BE2C (cell line): ENCODE measurements around the gene TWF2.
A peak's percentile ranks its signal among the peaks of the same experiment; 100 is the strongest.

ENCODE experiments used
- DNase-seq: peaks from one replicate; pipeline ENCODE4 v3.0.0-alpha.2; 2020
- H3K27me3 ChIP-seq: fragments of 250-450 bp; sonication (Bioruptor Pico); 2 replicates; pipeline ENCODE4 v1.5.1; 2020; ENCODE audit warnings: mild to moderate bottlenecking
- H3K36me3 ChIP-seq: fragments of 250-450 bp; sonication (Bioruptor Pico); 2 replicates; pipeline ENCODE4 v1.5.1; 2020; ENCODE audit warnings: mild to moderate bottlenecking
- H3K4me1 ChIP-seq: fragments of 250-450 bp; sonication (Bioruptor Pico); 2 replicates; pipeline ENCODE4 v1.5.1; 2020
- H3K4me3 ChIP-seq: 2 replicates; pipeline ENCODE4 v1.5.1; 2011; ENCODE audit warnings: low read depth, low read length
- H3K9me3 ChIP-seq: fragments of 250-450 bp; sonication (Bioruptor Pico); 2 replicates; pipeline ENCODE4 v1.5.1; 2020
- CTCF ChIP-seq: IDR thresholded peaks from 2 replicates; pipeline ENCODE4 v1.5.1; 2012; ENCODE audit warnings: mild to moderate bottlenecking, low read depth, low read length

TWF2 gene

GRCh38 chr3:52195291-52195597 lies 43.7 kb downstream of the TWF2 start:
- no peak overlapping the region for H3K4me3 ChIP-seq
- no peak for TF ChIP-seq CTCF
- no peak for DNase-seq
- H3K36me3 ChIP-seq: peaks cover 4% of the 10 kb centered on the region; the same call in 1 of the 2 replicates
- H3K9me3 ChIP-seq: no peaks in the 10 kb centered on the region
- peaks cover 6% of the 10 kb centered on the region; the same call in 1 of the 2 replicates for H3K4me1 ChIP-seq
- no peaks in the 10 kb centered on the region for H3K27me3 ChIP-seq

GRCh38 chr3:52194485-52195290 lies 44.3 kb downstream of the TWF2 start:
- no peaks in the 10 kb centered on the region for H3K9me3 ChIP-seq
- H3K36me3 ChIP-seq: peaks cover 4% of the 10 kb centered on the region; the same call in 1 of the 2 replicates
- H3K4me1 ChIP-seq: peaks cover 6% of the 10 kb centered on the region; the same call in 1 of the 2 replicates
- no peak for TF ChIP-seq CTCF
- no peaks in the 10 kb centered on the region for H3K27me3 ChIP-seq
- no peak for DNase-seq
- H3K4me3 ChIP-seq: no peak overlapping the region

- Histone ChIP-seq H3K9me3 (no peaks in the 10 kb centered on the region), H3K4me1 (peaks cover 6% of the 10 kb centered on the region; the same call in 1 of the 2 replicates), H3K27me3 (no peaks in the 10 kb centered on the region), H3K36me3 (no peaks in the 10 kb centered on the region), H3K4me3 (no peak overlapping the region)
- peak; percentile 19 for DNase-seq
- no peak for TF ChIP-seq CTCF
These were observed 45.9 kb downstream of the TWF2 start for GRCh38 chr3:52193065-52193464.

- H3K9me3 ChIP-seq: no peaks in the 10 kb centered on the region
- H3K27me3 ChIP-seq: no peaks in the 10 kb centered on the region
- no peaks in the 10 kb centered on the region for H3K4me1 ChIP-seq
- H3K36me3 ChIP-seq: no peaks in the 10 kb centered on the region
- H3K4me3 ChIP-seq: no peak overlapping the region
- no peak for TF ChIP-seq CTCF
- DNase-seq: no peak
These were observed 47.3 kb downstream of the TWF2 start for GRCh38 chr3:52191663-52192062.

- no peak overlapping the region for H3K4me3 ChIP-seq
- H3K4me1 ChIP-seq: no peaks in the 10 kb centered on the region
- H3K36me3 ChIP-seq: no peaks in the 10 kb centered on the region
- no peaks in the 10 kb centered on the region for H3K27me3 ChIP-seq
- DNase-seq: no peak
- H3K9me3 ChIP-seq: no peaks in the 10 kb centered on the region
- no peak for TF ChIP-seq CTCF
These were observed 48.5 kb downstream of the TWF2 start for GRCh38 chr3:52190294-52191074.

GRCh38 chr3:52188556-52188955 lies 50.4 kb downstream of the TWF2 start:
- Histone ChIP-seq H3K4me3 (no peak overlapping the region), H3K4me1 (no peaks in the 10 kb centered on the region), H3K27me3 (no peaks in the 10 kb centered on the region), H3K9me3 (no peaks in the 10 kb centered on the region), H3K36me3 (no peaks in the 10 kb centered on the region)
- TF ChIP-seq CTCF: no peak
- DNase-seq: no peak
